NB4 (cell line): ENCODE data around the gene ZBBX.

Source experiments
- POLR2A ChIP-seq: IDR thresholded peaks from 2 replicates; pipeline ENCODE4 v1.6.1; 2011; ENCODE audit warnings: mild to moderate bottlenecking; ENCODE audit not compliant: insufficient read length; ENCODE audit errors: extremely low read depth
- TF ChIP-seq, protein P1 (sequence below): IDR thresholded peaks from one replicate; pipeline ENCODE4 v1.5.1; 2012; ENCODE audit warnings: low read depth, low read length

DNA sequence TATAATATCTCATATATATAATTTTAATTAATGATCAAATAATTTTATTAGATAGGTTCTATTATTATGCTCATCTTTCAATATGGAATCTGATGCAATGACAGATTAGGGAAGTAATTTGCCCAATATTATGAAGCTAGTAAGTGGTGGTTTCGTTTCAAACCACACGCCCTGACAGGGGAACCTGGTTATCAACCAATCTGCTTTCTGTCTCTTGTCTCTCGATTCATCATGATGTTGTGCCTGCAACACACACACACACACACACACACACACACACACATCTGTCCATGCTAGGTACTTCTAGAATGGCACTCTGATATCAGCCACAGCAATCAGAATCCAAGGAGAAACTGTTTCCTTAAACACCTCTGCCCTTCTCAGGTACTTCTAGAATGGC is 128.4 kb downstream of the ZBBX start:
- TF ChIP-seq POLR2A, result no peak
- TF ChIP-seq, protein P1, sequence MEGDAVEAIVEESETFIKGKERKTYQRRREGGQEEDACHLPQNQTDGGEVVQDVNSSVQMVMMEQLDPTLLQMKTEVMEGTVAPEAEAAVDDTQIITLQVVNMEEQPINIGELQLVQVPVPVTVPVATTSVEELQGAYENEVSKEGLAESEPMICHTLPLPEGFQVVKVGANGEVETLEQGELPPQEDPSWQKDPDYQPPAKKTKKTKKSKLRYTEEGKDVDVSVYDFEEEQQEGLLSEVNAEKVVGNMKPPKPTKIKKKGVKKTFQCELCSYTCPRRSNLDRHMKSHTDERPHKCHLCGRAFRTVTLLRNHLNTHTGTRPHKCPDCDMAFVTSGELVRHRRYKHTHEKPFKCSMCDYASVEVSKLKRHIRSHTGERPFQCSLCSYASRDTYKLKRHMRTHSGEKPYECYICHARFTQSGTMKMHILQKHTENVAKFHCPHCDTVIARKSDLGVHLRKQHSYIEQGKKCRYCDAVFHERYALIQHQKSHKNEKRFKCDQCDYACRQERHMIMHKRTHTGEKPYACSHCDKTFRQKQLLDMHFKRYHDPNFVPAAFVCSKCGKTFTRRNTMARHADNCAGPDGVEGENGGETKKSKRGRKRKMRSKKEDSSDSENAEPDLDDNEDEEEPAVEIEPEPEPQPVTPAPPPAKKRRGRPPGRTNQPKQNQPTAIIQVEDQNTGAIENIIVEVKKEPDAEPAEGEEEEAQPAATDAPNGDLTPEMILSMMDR, result no peak
